HG02973 (cell line): Measurements from ENCODE around the gene C3orf18.

ENCODE experiments used
- ATAC-seq: cut with Tn5 transposase; IDR thresholded peaks from one replicate; pipeline ENCODE4 v1.9.1; 2021; ENCODE audit warnings: moderate library complexity; ENCODE audit not compliant: unreplicated experiment

The C3orf18 gene

GRCh38 chr3:50581459-50581842 is 13.9 kb upstream of the C3orf18 start:
- no peak for ATAC-seq

GRCh38 chr3:50580683-50581458 is 13.3 kb upstream of the C3orf18 start:
- no peak for ATAC-seq

DNA sequence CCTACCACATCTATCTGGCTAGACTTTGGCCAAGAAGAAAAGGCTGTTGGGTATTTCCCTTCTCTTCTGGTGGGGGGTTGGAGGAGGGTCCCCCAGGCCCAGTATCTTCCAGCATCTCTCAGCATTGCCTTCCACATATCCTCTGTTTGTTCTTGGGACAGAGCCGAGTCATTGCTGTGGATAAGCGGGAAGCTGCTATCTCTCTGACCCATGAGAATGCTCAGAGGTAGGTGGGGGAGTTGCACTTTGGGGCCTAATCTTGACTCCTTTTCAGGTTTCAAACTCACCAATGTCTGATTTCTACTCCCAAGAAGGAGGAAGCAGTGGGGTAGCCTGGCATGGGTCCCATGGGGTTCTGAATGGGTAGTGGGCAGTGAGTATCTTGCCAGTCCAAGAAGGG is 9.8 kb upstream of the C3orf18 start:
- ATAC-seq, result no peak

DNA sequence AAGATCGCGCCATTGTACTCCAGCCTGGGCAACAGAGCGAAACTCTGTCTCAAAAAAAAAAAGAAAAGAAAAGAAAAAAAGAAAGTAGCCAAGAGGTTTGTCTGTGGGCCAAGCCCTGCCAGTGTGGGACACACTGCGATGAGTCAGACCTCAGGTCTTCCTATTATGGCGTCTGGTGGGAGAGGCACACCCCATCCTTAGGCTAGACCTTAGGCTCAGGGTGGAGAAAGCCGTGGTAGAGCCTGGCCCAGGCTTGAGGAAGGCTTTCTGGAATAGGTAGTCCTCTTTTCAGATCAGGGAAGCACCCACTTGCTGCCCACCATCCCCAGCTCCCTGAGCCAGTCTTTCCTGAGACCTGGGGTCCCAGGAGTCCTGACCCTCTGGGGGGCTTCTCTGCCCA is 7.8 kb upstream of the C3orf18 start:
- no peak for ATAC-seq

- ATAC-seq, result no peak
Observed at GRCh38 chr3:50574444-50574831, 6.9 kb upstream of the C3orf18 start.

GRCh38 chr3:50573566-50574443 is 6.3 kb upstream of the C3orf18 start:
- ATAC-seq, result no peak

DNA sequence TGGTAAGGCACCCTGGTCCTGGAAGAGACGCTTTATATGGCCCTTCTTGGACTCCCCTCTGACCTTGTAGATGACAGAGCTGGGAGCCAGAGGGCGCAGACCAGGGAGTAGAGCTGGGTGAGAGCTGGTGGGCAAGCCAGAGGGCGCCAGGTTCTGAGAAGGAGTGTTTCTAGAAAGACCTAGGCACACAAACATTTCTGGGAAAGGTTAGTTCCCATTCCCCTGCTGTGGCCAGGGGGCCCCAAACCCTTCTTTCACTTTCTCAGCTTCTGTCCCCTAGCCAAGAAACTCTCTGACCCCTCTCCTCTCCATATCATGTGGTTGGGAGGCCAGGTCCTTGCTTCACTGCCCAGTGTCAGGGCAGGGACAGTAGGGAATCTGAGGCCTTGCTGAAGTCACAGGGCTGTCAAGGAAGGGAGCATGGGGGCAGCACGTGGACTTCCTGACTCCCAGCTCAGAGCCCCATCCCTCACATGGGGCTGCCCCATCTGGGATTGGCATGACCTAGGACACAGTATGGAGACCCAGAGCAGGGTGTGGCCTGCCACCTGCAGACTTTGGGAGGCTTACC is 5.3 kb upstream of the C3orf18 start:
- ATAC-seq, result no peak

DNA sequence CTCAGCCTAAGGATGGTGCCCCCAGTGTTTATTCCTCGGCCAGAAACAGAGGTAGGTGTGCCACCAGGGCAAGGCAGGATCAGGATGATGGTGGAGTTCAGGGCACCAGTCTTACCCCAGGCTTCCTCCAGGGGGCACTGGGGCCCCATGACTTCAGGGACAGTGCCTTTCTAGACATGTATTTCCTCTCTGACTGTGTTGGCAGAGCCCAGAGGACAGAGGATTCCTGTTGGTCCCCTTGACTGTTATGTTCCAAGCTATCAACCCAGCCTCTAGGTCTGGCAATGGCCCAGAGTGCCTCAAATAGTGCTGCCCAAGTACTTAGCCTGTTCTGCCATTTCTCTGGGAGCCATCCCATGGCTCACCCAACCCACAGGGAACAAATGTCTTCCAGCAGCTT is 4.6 kb upstream of the C3orf18 start:
- ATAC-seq, result peak; percentile 25

GRCh38 chr3:50571486-50571885 is 3.9 kb upstream of the C3orf18 start:
- no peak for ATAC-seq

GRCh38 chr3:50570508-50571279 is 3.1 kb upstream of the C3orf18 start:
- no peak for ATAC-seq

GRCh38 chr3:50568947-50569749 is 1.6 kb upstream of the C3orf18 start, which contains the start of gene HEMK1:
HEMK1 (plus strand) TSS chr3:50569522; CDS start chr3:50571105, 1,583 bp downstream.
- peak; percentile 54 for ATAC-seq

GRCh38 chr3:50567011-50567385 is 549 bp downstream of the C3orf18 start:
- ATAC-seq, result no peak

DNA sequence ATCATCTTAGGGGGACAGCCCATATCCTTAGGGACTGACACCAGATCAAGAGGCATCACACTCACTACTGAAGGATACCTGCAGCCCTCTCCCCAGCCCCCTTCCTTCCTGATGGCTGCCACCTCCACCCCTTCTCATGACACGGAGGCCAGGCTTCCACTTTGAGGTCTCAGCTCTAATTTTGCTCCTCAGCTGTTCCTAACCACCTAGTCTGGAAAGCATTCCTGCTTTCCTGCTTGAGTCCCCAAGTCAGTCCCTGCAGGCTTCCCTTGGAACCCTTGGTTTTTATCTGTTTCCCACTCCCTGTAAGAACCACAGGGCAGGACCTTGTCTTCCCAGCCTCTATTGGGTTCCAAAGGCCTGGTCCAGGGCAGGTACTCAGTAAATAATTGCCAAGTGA is 3.2 kb downstream of the C3orf18 start:
- ATAC-seq, result no peak

DNA sequence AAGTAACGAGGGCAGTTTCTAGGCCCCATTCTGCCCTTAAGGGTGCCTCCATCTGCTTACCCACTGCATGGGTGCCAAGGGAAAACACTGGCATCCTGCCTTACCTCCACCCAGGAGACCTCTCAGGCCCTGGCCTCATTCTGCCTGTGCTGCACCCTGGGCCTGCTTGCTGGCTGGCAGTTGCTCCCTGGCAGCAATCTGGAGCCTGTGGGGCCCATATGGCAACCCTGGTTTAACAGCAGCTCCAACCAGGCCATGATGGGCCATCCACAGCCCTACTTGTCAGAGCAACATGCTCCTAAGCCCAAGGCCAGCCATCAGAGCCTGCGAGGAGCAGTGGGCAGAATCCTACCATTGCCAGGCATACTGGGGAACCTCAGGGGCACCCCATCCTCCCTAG is 3.7 kb downstream of the C3orf18 start:
- ATAC-seq, result no peak

- no peak for ATAC-seq
Observed at GRCh38 chr3:50562861-50563260, 4.7 kb downstream of the C3orf18 start.

- ATAC-seq, result no peak
Observed at GRCh38 chr3:50559702-50560101, 7.8 kb downstream of the C3orf18 start.

DNA sequence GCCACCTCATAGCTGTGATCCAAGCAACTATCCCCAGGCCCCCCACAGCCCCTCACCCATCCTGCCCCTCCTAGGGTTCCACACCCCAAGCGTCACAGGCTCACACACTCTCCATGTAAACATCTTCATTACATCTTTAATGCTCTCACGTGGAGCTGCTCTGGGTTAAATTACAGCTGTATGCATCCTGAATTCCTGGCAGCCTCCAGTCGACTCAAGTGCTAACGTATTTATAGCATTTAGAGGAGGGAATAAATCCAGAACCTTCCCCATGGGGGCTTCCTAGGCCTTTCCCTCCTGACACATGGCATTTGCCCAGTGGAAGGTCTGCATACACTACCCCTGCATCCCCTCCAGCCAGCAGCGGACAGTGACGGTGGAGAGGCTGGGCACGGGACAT is 9.6 kb downstream of the C3orf18 start:
- ATAC-seq, result no peak

DNA sequence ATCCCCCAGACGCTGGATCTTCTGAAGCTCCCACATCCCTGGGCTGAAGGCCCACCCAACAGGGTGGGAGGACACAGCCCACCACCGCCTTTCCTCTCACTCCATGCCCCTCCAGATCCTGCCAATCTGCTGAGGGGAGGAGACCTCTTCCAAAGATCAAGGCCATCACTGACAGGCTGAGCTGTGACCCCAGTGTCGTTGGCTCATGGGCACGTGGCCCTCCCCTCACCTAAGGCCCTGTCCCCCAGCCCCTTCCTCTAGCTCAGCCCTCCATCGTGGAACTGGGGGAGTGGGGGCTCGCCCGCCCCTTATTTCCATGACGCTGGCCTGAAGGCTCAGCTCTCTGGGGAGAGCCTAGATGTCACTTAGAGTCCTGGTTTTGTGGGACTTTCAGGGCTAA is 10.4 kb downstream of the C3orf18 start:
- no peak for ATAC-seq

DNA sequence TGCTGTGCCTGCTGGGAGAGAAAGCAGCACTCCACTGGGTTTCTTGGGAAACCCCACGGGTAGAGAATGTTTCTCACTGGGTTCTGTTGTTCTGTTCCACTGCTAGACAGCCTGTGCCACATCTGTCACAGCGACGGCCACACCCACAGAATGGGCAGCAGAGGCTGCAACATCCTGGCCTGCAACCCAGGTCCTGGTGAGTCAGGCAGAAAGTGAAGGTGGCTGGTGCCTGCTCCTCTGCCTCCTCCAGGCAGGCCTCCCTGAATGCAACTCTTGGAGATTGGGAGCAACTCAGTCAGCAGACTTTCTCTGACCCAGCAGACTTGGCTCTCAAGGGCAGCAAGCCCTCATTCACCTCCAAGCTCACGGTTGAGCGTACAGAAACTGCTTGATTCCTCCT is 13.0 kb downstream of the C3orf18 start:
- ATAC-seq, result no peak

- no peak for ATAC-seq
Observed at GRCh38 chr3:50552598-50552997, 14.9 kb downstream of the C3orf18 start.
